Neural progenitor cell (in vitro differentiated cells): ENCODE data around the gene TP53I13.

ENCODE experiments used
- CTCF ChIP-seq: fragments of 200-600 bp; sonication (generic); IDR thresholded peaks from 2 replicates; pipeline ENCODE4 v1.5.1; 2017; ENCODE audit warnings: antibody characterized with exemption, mild to moderate bottlenecking
- EZH2 ChIP-seq: fragments of 200-600 bp; sonication (generic); IDR thresholded peaks from 2 replicates; pipeline ENCODE4 v1.6.1; 2017; ENCODE audit warnings: antibody characterized with exemption, mild to moderate bottlenecking, moderate library complexity

- TF ChIP-seq CTCF (no peak), EZH2 (no peak)
Measured at GRCh38 chr17:29544066-29544465, 24.4 kb upstream of the TP53I13 start.
